K562 (cell line): ENCODE data around the gene ABCA7. TPM values are rescaled to one million over a fixed set of nuclear protein-coding genes. Genes with fewer than 3 reads are reported as not detected.
A peak's percentile ranks its signal among the peaks of the same experiment; 100 is the strongest.

Source experiments
- BRD4 ChIP-seq: fragments of 200-600 bp; sonication (generic); IDR thresholded peaks from 2 replicates; pipeline ENCODE4 v1.6.1; 2017; ENCODE audit warnings: inconsistent platforms
- E2F3 ChIP-seq: fragments of 250-450 bp; sonication (Bioruptor Pico); IDR thresholded peaks from 2 replicates; pipeline ENCODE4 v1.4.0; 2020; ENCODE audit warnings: mild to moderate bottlenecking
- ELF1 ChIP-seq: fragments of 200-800 bp; sonication (Bioruptor generic); IDR thresholded peaks from 2 replicates; pipeline ENCODE4 v1.6.1; 2016; ENCODE audit warnings: missing genetic modification characterization, missing compliant biosample characterization
- ETS2 ChIP-seq: IDR thresholded peaks from 2 replicates; pipeline ENCODE4 v1.6.1; 2016; ENCODE audit warnings: borderline replicate concordance, missing genetic modification characterization, mild to moderate bottlenecking, moderate library complexity, missing compliant biosample characterization; ENCODE audit not compliant: poor library complexity, severe bottlenecking
- FOXJ3 ChIP-seq: sonication (generic); formaldehyde crosslinking; IDR thresholded peaks from 2 replicates; pipeline ENCODE4 v1.4.0; 2020; ENCODE audit warnings: mild to moderate bottlenecking, missing genetic modification reagents
- FOXM1 ChIP-seq, 2 experiments: fragments of 450-650 bp in 1 of 2; sonication (generic) in 1 of 2; formaldehyde crosslinking in 1 of 2; IDR thresholded peaks; 2 replicates each; pipeline versions ENCODE4 v1.6.1 to v1.9.0; 2017 to 2022; ENCODE audit warnings: low read depth in 2 of 2, mild to moderate bottlenecking in 2 of 2, missing genetic modification reagents in 1 of 2, moderate library complexity in 1 of 2
- ILF3 ChIP-seq: fragments of 450-650 bp; IDR thresholded peaks from 2 replicates; pipeline ENCODE4 v1.6.1; 2018; ENCODE audit warnings: antibody characterized with exemption, mild to moderate bottlenecking, moderate library complexity, borderline replicate concordance
- MCM5 ChIP-seq: fragments of 450-650 bp; IDR thresholded peaks from 2 replicates; pipeline ENCODE4 v1.6.1; 2016; ENCODE audit warnings: low read depth
- MIER1 ChIP-seq: fragments of 450-650 bp; IDR thresholded peaks from 2 replicates; pipeline ENCODE4 v1.6.1; 2016; ENCODE audit warnings: antibody characterized with exemption, mild to moderate bottlenecking, low read depth
- MXI1 ChIP-seq: IDR thresholded peaks from 2 replicates; pipeline ENCODE4 v1.6.1; 2011; ENCODE audit warnings: low read depth, mild to moderate bottlenecking, improper control_type of control experiment, low read length
- NFIX ChIP-seq: fragments of 250-450 bp; sonication (Bioruptor Pico); IDR thresholded peaks from 2 replicates; pipeline ENCODE4 v1.4.0; 2020; ENCODE audit warnings: low read depth, mild to moderate bottlenecking, moderate library complexity
- SAP30 ChIP-seq: fragments of 200-600 bp; sonication (generic); IDR thresholded peaks from 2 replicates; pipeline ENCODE4 v1.6.1; 2012; ENCODE audit warnings: borderline replicate concordance, low read depth, mild to moderate bottlenecking, moderate library complexity, low read length, control low read depth, inconsistent platforms; ENCODE audit not compliant: insufficient read depth, poor library complexity, severe bottlenecking
- SOX6 ChIP-seq: fragments of 450-650 bp; IDR thresholded peaks from 2 replicates; pipeline ENCODE4 v1.6.1; 2014; ENCODE audit warnings: mild to moderate bottlenecking
- STAG1 ChIP-seq: sonication (generic); formaldehyde crosslinking; IDR thresholded peaks from 2 replicates; pipeline ENCODE4 v1.5.0; 2020; ENCODE audit warnings: missing genetic modification reagents, borderline replicate concordance
- STAT5A ChIP-seq: IDR thresholded peaks from 2 replicates; pipeline ENCODE4 v1.6.1; 2012; ENCODE audit warnings: low read length, inconsistent platforms, borderline replicate concordance
- TAF9B ChIP-seq: fragments of 450-650 bp; IDR thresholded peaks from 2 replicates; pipeline ENCODE4 v1.6.1; 2018; ENCODE audit warnings: mild to moderate bottlenecking; ENCODE audit not compliant: partially characterized antibody
- TCF3 ChIP-seq: sonication (generic); formaldehyde crosslinking; IDR thresholded peaks from 2 replicates; pipeline ENCODE4 v1.4.0; 2020; ENCODE audit warnings: mild to moderate bottlenecking, missing genetic modification reagents
- ZNF12 ChIP-seq: sonication (generic); formaldehyde crosslinking; IDR thresholded peaks from 2 replicates; pipeline ENCODE4 v1.4.0; 2020; ENCODE audit warnings: mild to moderate bottlenecking, missing genetic modification reagents
- ZNF143 ChIP-seq: sonication (generic); formaldehyde crosslinking; IDR thresholded peaks from 2 replicates; pipeline ENCODE4 v1.9.0; 2022; ENCODE audit warnings: mild to moderate bottlenecking, missing genetic modification reagents
- ZNF184 ChIP-seq: sonication (generic); formaldehyde crosslinking; IDR thresholded peaks from 2 replicates; pipeline ENCODE4 v1.5.0; 2020; ENCODE audit warnings: missing genetic modification reagents
- ZNF274 ChIP-seq: IDR thresholded peaks from 2 replicates; pipeline ENCODE4 v1.6.1; 2011; ENCODE audit warnings: low read depth, mild to moderate bottlenecking, low read length, moderate library complexity, borderline replicate concordance
- ZNF3 ChIP-seq: fragments of 250-450 bp; sonication (Bioruptor Pico); IDR thresholded peaks from 2 replicates; pipeline ENCODE4 v1.5.0; 2021; ENCODE audit warnings: mild to moderate bottlenecking, moderate library complexity
- ZNF57 ChIP-seq: fragments of 450-650 bp; formaldehyde crosslinking; IDR thresholded peaks from 2 replicates; pipeline ENCODE4 v1.4.0; 2020; ENCODE audit warnings: mild to moderate bottlenecking, moderate library complexity
- ZNF699 ChIP-seq: fragments of 250-450 bp; sonication (Bioruptor Pico); IDR thresholded peaks from 2 replicates; pipeline ENCODE4 v1.8.0; 2021; ENCODE audit warnings: mild to moderate bottlenecking, moderate library complexity; ENCODE audit not compliant: insufficient replicate concordance
- polyA plus RNA-seq, 8 experiments: library from polyadenylated mRNA; depleted of rRNA in 4 of 8; stranded (reverse) in 5 of 8; unstranded in 3 of 8; fragments of >200 nt; fragmentation: Nextera tagmentation in 2 of 8; fragmentation: Illumina TruSeq in 1 of 8; extraction: Ambion mirVana in 2 of 8; extraction: Trizol in 1 of 8; gene quantifications; 2 replicates each; pipeline versions ENCODE4 v1.2.1 to v1.2.3, GENCODE V29; 2011 to 2014; ENCODE audit warnings: inconsistent platforms in 1 of 8, missing spikeins in 1 of 8
- total RNA-seq, 7 experiments: library from RNA; depleted of rRNA in 6 of 7; stranded (reverse); fragments of >200 nt in 6 of 7; fragmentation: Illumina TruSeq in 2 of 7; extraction: Trizol in 2 of 7; gene quantifications; 2 replicates each; pipeline versions ENCODE4 v1.2.1 to v1.2.3, GENCODE V29; 2011 to 2021; ENCODE audit warnings: low replicate concordance in 1 of 7
- TF ChIP-seq, protein P1 (sequence below): fragments of 250-450 bp; sonication (Bioruptor Pico); IDR thresholded peaks from 2 replicates; pipeline ENCODE4 v1.8.0; 2021; ENCODE audit warnings: moderate library complexity, mild to moderate bottlenecking, inconsistent platforms

Gene ABCA7
- total and polyA plus RNA-seq, 9 of the 15 experiments (the other 6 are each of a cell fraction or from before 2014, with no cell fraction given), result 2.3 to 96.1 (median 31.2) TPM

DNA sequence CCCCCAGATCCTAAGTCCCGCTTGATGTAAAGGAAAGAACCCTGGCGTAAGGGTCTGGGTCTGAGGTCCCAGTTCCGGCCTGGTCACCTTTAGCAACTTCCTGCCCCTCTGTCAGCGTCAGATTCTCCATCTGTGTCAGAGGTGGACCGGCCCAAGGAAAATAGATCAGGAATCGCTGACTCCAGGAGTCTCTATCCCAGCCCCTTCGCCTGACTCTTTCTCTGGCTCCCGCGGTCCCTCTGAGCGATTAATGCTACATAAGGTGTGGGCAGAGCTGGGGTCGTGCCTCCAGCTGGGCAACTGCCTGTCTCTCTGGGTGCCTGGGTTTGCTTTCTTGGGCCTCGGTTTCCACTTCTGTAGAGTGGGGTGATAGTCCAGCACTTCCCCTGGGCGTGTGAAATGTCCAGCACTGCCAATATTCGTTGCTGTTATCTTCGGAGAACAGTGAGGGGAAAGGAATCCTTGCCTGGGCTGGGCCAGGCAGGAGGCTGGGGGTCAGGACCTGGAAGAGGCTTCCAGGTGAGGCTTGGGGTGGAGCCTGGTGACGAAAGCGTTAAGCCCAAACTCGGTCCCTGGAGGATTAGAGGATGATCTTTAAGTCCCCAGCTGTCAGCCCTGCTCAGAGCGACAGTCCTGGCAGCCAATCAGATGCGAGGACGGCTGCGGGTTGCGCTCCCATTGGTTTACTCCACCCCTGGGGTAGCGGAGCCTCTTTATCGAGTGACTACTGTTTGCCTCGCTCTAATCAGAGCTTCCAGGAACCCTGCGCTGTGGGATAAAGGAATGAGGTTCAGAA lies 767 bp downstream of the ABCA7 start (continued):
- TF ChIP-seq, protein P1, sequence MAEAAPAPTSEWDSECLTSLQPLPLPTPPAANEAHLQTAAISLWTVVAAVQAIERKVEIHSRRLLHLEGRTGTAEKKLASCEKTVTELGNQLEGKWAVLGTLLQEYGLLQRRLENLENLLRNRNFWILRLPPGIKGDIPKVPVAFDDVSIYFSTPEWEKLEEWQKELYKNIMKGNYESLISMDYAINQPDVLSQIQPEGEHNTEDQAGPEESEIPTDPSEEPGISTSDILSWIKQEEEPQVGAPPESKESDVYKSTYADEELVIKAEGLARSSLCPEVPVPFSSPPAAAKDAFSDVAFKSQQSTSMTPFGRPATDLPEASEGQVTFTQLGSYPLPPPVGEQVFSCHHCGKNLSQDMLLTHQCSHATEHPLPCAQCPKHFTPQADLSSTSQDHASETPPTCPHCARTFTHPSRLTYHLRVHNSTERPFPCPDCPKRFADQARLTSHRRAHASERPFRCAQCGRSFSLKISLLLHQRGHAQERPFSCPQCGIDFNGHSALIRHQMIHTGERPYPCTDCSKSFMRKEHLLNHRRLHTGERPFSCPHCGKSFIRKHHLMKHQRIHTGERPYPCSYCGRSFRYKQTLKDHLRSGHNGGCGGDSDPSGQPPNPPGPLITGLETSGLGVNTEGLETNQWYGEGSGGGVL (CRISPR knock-in tag), result no peak
- TF ChIP-seq ZNF184 (CRISPR knock-in tag) (no peak), STAG1 (CRISPR knock-in tag) (no peak), ILF3 (no peak), ZNF143 (CRISPR knock-in tag) (no peak), BRD4 (peak; percentile 58; the same call in 1 of the 2 replicates), TAF9B (no peak), FOXJ3 (CRISPR knock-in tag) (no peak), SOX6 (peak; percentile 55), MIER1 (peak; percentile 38; the same call in 1 of the 2 replicates), ETS2 (tag) (no peak), ZNF3 (no peak), ZNF699 (CRISPR knock-in tag) (no peak), SAP30 (peak; percentile 16), ZNF274 (no peak), MCM5 (no peak), ZNF12 (no peak), FOXM1 (IDR thresholded peaks at IDR 0.05; ENCODE audit: low read depth) (no peak; the same call in 1 of the 2 replicates), FOXM1 (CRISPR knock-in tag; IDR thresholded peaks at IDR 0.05; ENCODE audit: low read depth) (0 out of 2 replicates have a peak, but pooled peaks have one; percentile 14), E2F3 (CRISPR knock-in tag) (no peak), ZNF57 (CRISPR knock-in tag) (no peak), STAT5A (peak; percentile 57; the same call in 1 of the 2 replicates), MXI1 (0 out of 2 replicates have a peak, but pooled peaks have one; percentile 13), TCF3 (CRISPR knock-in tag) (peak; percentile 85), ELF1 (tag) (no peak), NFIX (CRISPR knock-in tag) (no peak)
